HCT116 (cell line): ENCODE data around the gene SPSB1. TPM values are rescaled to one million over a fixed set of nuclear protein-coding genes. Genes with fewer than 3 reads are reported as not detected.

Experiments used
- ATAC-seq: fragments of 200-7000 bp; cut with Tn5 transposase; 2 replicates; pipeline ENCODE4 v1.9.1; 2020; ENCODE audit warnings: mild to moderate bottlenecking, moderate library complexity
- BruUV-seq: library from RNA; stranded (reverse); fragments of 400-500 nt; replicated peaks from 2 replicates; lab custom pipeline; 2021; lab: Mats Ljungman, UMichigan
- CTCF ChIA-PET: fragments of 300-600 bp; sonication (Branson Sonifier 250); formaldehyde crosslinking; loops from one replicate; lab custom pipeline; 2021; ENCODE audit warnings: antibody characterized with exemption; lab: Charles Lee
- POLR2A ChIA-PET: fragments of 300-600, 350-600 bp; sonication (Branson Sonifier 250); formaldehyde crosslinking; loops from one replicate; lab custom pipeline; 2021; ENCODE audit warnings: antibody characterized with exemption; lab: Charles Lee
- RAD21 ChIA-PET, 2 experiments: fragments of 300-600 bp; sonication (Branson Sonifier 250); formaldehyde crosslinking; loops; one replicate each; lab custom pipeline; 2023; ENCODE audit warnings: low total read pairs in 2 of 2; ENCODE audit not compliant: uncharacterized antibody in 2 of 2, unreplicated experiment in 2 of 2, low non-redundant PET in 1 of 2; lab: Charles Lee
- DNase-seq: peaks from one replicate; pipeline ENCODE4 v3.0.0-alpha.2; 2010; ENCODE audit warnings: low read depth, low spot score
- H2AFZ ChIP-seq: fragments of 200-600 bp; shearing (Covaris generic), sonication (generic); 2 replicates; pipeline ENCODE4 v1.6.1; 2017; ENCODE audit warnings: low read depth, mixed run types, mixed read lengths, antibody characterized with exemption, low read length; ENCODE audit not compliant: poor library complexity, severe bottlenecking
- H3K27ac ChIP-seq: 2 replicates; pipeline ENCODE4 v1.5.1; 2012; ENCODE audit warnings: low read depth, low read length
- H3K27me3 ChIP-seq: fragments of 200-600 bp; sonication (generic); 2 replicates; pipeline ENCODE4 v1.6.1; 2016; ENCODE audit warnings: mixed run types, low read length, mixed read lengths; ENCODE audit not compliant: insufficient read depth
- H3K36me3 ChIP-seq, 2 experiments: fragments of 200-500 bp in 1 of 2; fragments of 200-600 bp in 1 of 2; sonication (Bioruptor generic) in 1 of 2; sonication (generic) in 1 of 2; 2 replicates each; pipeline versions ENCODE4 v1.5.1 to v1.6.1; 2014 to 2016; ENCODE audit warnings: low read length in 2 of 2, inconsistent platforms in 1 of 2, mixed read lengths in 1 of 2, mixed run types in 1 of 2; ENCODE audit not compliant: insufficient read depth in 2 of 2, control insufficient read depth in 1 of 2
- H3K4me1 ChIP-seq, 2 experiments: fragments of 200-600 bp in 1 of 2; sonication (generic) in 1 of 2; 2 replicates each; pipeline versions ENCODE4 v1.5.1 to v1.6.1; 2012 to 2017; ENCODE audit warnings: low read length in 2 of 2, inconsistent platforms in 1 of 2, mild to moderate bottlenecking in 1 of 2, mixed read lengths in 1 of 2, mixed run types in 1 of 2, moderate library complexity in 1 of 2; ENCODE audit not compliant: insufficient read depth in 2 of 2, control insufficient read depth in 1 of 2
- H3K4me2 ChIP-seq: fragments of 200-600 bp; sonication (generic); 2 replicates; pipeline ENCODE4 v1.6.1; 2017; ENCODE audit warnings: mixed run types, low read length, mixed read lengths
- H3K4me3 ChIP-seq, 2 experiments: fragments of 200-600 bp in 1 of 2; sonication (generic) in 1 of 2; replicated peaks in 1 of 2; 2 replicates each; pipeline ENCODE4 v1.5.1; 2011 to 2016; ENCODE audit warnings: low read length in 2 of 2, control low read depth in 1 of 2, low read depth in 1 of 2, mild to moderate bottlenecking in 1 of 2, mixed read lengths in 1 of 2, mixed run types in 1 of 2
- H3K79me2 ChIP-seq: fragments of 200-600 bp; sonication (generic); 2 replicates; pipeline ENCODE4 v1.6.1; 2017; ENCODE audit warnings: mild to moderate bottlenecking, mixed run types, low read length, moderate library complexity, mixed read lengths; ENCODE audit not compliant: insufficient read depth
- H3K9ac ChIP-seq: fragments of 200-600 bp; sonication (generic); 2 replicates; pipeline ENCODE4 v1.6.1; 2016; ENCODE audit warnings: low read length, mixed read lengths
- H3K9me2 ChIP-seq: fragments of 200-600 bp; sonication (generic), shearing (Covaris generic); 2 replicates; pipeline ENCODE4 v1.6.1; 2017; ENCODE audit warnings: mixed run types, mild to moderate bottlenecking, moderate library complexity; ENCODE audit not compliant: insufficient read depth
- H3K9me3 ChIP-seq, 2 experiments: fragments of 200-500 bp in 1 of 2; fragments of 200-600 bp in 1 of 2; sonication (Bioruptor generic) in 1 of 2; sonication (generic) in 1 of 2; 2 replicates each; pipeline ENCODE4 v1.6.1; 2014 to 2017; ENCODE audit warnings: low read length in 2 of 2, mixed read lengths in 2 of 2, inconsistent platforms in 1 of 2, low read depth in 1 of 2, mild to moderate bottlenecking in 1 of 2, mixed run types in 1 of 2, moderate library complexity in 1 of 2; ENCODE audit not compliant: control insufficient read depth in 1 of 2, insufficient read depth in 1 of 2
- H4K20me1 ChIP-seq: fragments of 200-600 bp; sonication (generic), shearing (Covaris generic); 2 replicates; pipeline ENCODE4 v1.6.1; 2017; ENCODE audit warnings: mixed run types, mild to moderate bottlenecking, moderate library complexity; ENCODE audit not compliant: insufficient read depth
- ATF3 ChIP-seq: IDR thresholded peaks from 2 replicates; pipeline ENCODE4 v1.6.1; 2012
- CEBPB ChIP-seq: IDR thresholded peaks from 2 replicates; pipeline ENCODE4 v1.6.1; 2012; ENCODE audit warnings: low read depth
- EZH2 ChIP-seq: fragments of 200-600 bp; sonication (generic); IDR thresholded peaks from 2 replicates; pipeline ENCODE4 v1.6.1; 2017; ENCODE audit warnings: antibody characterized with exemption, mixed run types
- POLR2AphosphoS5 ChIP-seq: IDR thresholded peaks from 2 replicates; pipeline ENCODE4 v1.6.1; 2011; ENCODE audit warnings: mild to moderate bottlenecking, low read depth, low read length, moderate library complexity
- RAD21 ChIP-seq: IDR thresholded peaks from 2 replicates; pipeline ENCODE4 v1.6.1; 2012; ENCODE audit warnings: low read depth, mild to moderate bottlenecking
- REST ChIP-seq: IDR thresholded peaks from 2 replicates; pipeline ENCODE4 v1.6.1; 2012; ENCODE audit warnings: low read depth
- SIN3A ChIP-seq: IDR thresholded peaks from 2 replicates; pipeline ENCODE4 v1.6.1; 2012; ENCODE audit warnings: low read depth
- SP1 ChIP-seq: IDR thresholded peaks from 2 replicates; pipeline ENCODE4 v1.6.1; 2012; ENCODE audit warnings: low read depth
- SRF ChIP-seq: IDR thresholded peaks from 2 replicates; pipeline ENCODE4 v1.6.1; 2012; ENCODE audit warnings: low read depth
- ZBTB33 ChIP-seq: IDR thresholded peaks from 2 replicates; pipeline ENCODE4 v1.6.1; 2011; ENCODE audit warnings: mild to moderate bottlenecking, low read length, moderate library complexity; ENCODE audit not compliant: insufficient replicate concordance; ENCODE audit errors: extremely low read depth
- ZFX ChIP-seq: fragments of 450-650 bp; IDR thresholded peaks from 2 replicates; pipeline ENCODE4 v1.6.1; 2017
- intact Hi-C: fragments of 100-400 bp; cut with micrococcal nuclease; formaldehyde crosslinking; loops from 2 replicates; pipeline ENCODE4 v1.10.0; 2022
- total RNA-seq: library from RNA; stranded (reverse); gene quantifications from one replicate; pipeline ENCODE4 v1.2.1, GENCODE V29; 2021; ENCODE audit not compliant: unreplicated experiment

SPSB1 gene
- total RNA-seq, 1 experiment from 2014 or later = 10.8 TPM

- H3K4me3 ChIP-seq = no peak overlapping the region
- no peak overlapping the region for H3K9ac ChIP-seq
- no peaks in the 10 kb centered on the region for H4K20me1 ChIP-seq
- no peaks in the 10 kb centered on the region for H3K9me3 ChIP-seq
- POLR2A ChIA-PET = no interaction called here
- RAD21 ChIA-PET = no interaction called here
- H3K79me2 ChIP-seq = no peaks in the 10 kb centered on the region; the same call in 1 of the 2 replicates
- peaks cover 0 to 4% of the 10 kb centered on the region in 2 experiments; a peak in 1 of 4 replicates for H3K36me3 ChIP-seq
- no peaks in the 10 kb centered on the region for H3K9me2 ChIP-seq
- H3K4me2 ChIP-seq = no peak overlapping the region
- H3K4me1 ChIP-seq = peaks cover 0 to 13% of the 10 kb centered on the region in 2 experiments; a peak in 2 of 4 replicates
- ATAC-seq (no peak), DNase-seq (no peak)
- H2AFZ ChIP-seq = no peak overlapping the region
- no peak overlapping the region for H3K27ac ChIP-seq
- CTCF ChIA-PET = no interaction called here
- no peak for TF ChIP-seq EZH2
- no peak for TF ChIP-seq REST
- TF ChIP-seq ZFX = no peak
- TF ChIP-seq POLR2AphosphoS5 = no peak
- TF ChIP-seq, all 23 proteins: peak for 0
- intact Hi-C loops = no loop called here
- BruUV-seq = TSS peak; percentile 46
- H3K27me3 ChIP-seq = no peaks in the 10 kb centered on the region
Observed at GRCh38 chr1:9356829-9357466, 64.3 kb downstream of the SPSB1 start.

GRCh38 chr1:9357958-9358357, 65.3 kb downstream of the SPSB1 start:
- intact Hi-C loops = no loop called here
- DNase-seq = no peak
- BruUV-seq = no TSS peak
- Histone ChIP-seq H3K27ac (no peak overlapping the region), H4K20me1 (no peaks in the 10 kb centered on the region), H3K9ac (no peak overlapping the region), H3K9me2 (no peaks in the 10 kb centered on the region), H3K27me3 (no peaks in the 10 kb centered on the region), H3K4me1 (peaks cover 0 to 7% of the 10 kb centered on the region in 2 experiments; a peak in 2 of 4 replicates), H3K4me3 (no peak overlapping the region)
- ChIA-PET CTCF (no interaction called here), RAD21 (no interaction called here)
- TF ChIP-seq CEBPB (no peak), RAD21 (no peak), ZFX (no peak), EZH2 (no peak), SIN3A (no peak), ZBTB33 (no peak), SP1 (no peak), SRF (no peak), ATF3 (no peak)
- TF ChIP-seq, all 23 proteins: peak for 0
- no peak overlapping the region for H2AFZ ChIP-seq
- H3K36me3 ChIP-seq = peaks cover 0 to 4% of the 10 kb centered on the region in 2 experiments; a peak in 1 of 4 replicates
- H3K79me2 ChIP-seq = no peaks in the 10 kb centered on the region; the same call in 1 of the 2 replicates
- H3K9me3 ChIP-seq = no peaks in the 10 kb centered on the region
- no peak for ATAC-seq
- no peak overlapping the region for H3K4me2 ChIP-seq
- POLR2A ChIA-PET = no interaction called here
